H9 (cell line): ENCODE measurements around the gene GDPGP1. TPM values are rescaled to one million over a fixed set of nuclear protein-coding genes. Genes with fewer than 3 reads are reported as not detected.

ENCODE experiments used
- DNase-seq: peaks from one replicate; pipeline ENCODE4 v3.0.0-alpha.2; 2017
- H2AFZ ChIP-seq: one replicate; pipeline ENCODE4 v1.6.1; 2013; ENCODE audit warnings: mild to moderate bottlenecking, low read length, control low read depth, moderate library complexity
- H2AK5ac ChIP-seq: 2 replicates; pipeline ENCODE4 v1.6.1; 2013; ENCODE audit warnings: low read length, control low read depth, mixed read lengths; ENCODE audit not compliant: insufficient read length
- H2BK120ac ChIP-seq: one replicate; pipeline ENCODE4 v1.6.1; 2013; ENCODE audit warnings: low read depth, mild to moderate bottlenecking, low read length, control low read depth, inconsistent platforms; ENCODE audit not compliant: poor library complexity, severe bottlenecking
- H2BK12ac ChIP-seq: 2 replicates; pipeline ENCODE4 v1.6.1; 2013; ENCODE audit warnings: low read length, control low read depth, mixed read lengths, low read depth; ENCODE audit not compliant: insufficient read length
- H2BK15ac ChIP-seq: 2 replicates; pipeline ENCODE4 v1.6.1; 2013; ENCODE audit warnings: low read depth, low read length, control low read depth
- H2BK20ac ChIP-seq: one replicate; pipeline ENCODE4 v1.6.1; 2013; ENCODE audit warnings: low read depth, mild to moderate bottlenecking, low read length, control low read depth, inconsistent platforms; ENCODE audit not compliant: poor library complexity, severe bottlenecking
- H2BK5ac ChIP-seq: 2 replicates; pipeline ENCODE4 v1.6.1; 2013; ENCODE audit warnings: low read length, control low read depth, mixed read lengths; ENCODE audit not compliant: insufficient read length
- H3K14ac ChIP-seq: 2 replicates; pipeline ENCODE4 v1.6.1; 2013; ENCODE audit warnings: low read length, control low read depth; ENCODE audit not compliant: insufficient read depth
- H3K18ac ChIP-seq: 2 replicates; pipeline ENCODE4 v1.6.1; 2013; ENCODE audit warnings: low read depth, mild to moderate bottlenecking, mixed read lengths, low read length, control low read depth; ENCODE audit not compliant: insufficient read length
- H3K23ac ChIP-seq: 2 replicates; pipeline ENCODE4 v1.6.1; 2013; ENCODE audit warnings: low read length, control low read depth, mixed read lengths, low read depth; ENCODE audit not compliant: insufficient read length
- H3K23me2 ChIP-seq: 2 replicates; pipeline ENCODE4 v1.6.1; 2013; ENCODE audit warnings: low read depth, mild to moderate bottlenecking, mixed read lengths, low read length, control low read depth; ENCODE audit not compliant: insufficient read length, poor library complexity, severe bottlenecking
- H3K27ac ChIP-seq: 2 replicates; pipeline ENCODE4 v1.5.1; 2013; ENCODE audit warnings: low read length, control low read depth, mixed read lengths, low read depth; ENCODE audit not compliant: insufficient read length
- H3K27me3 ChIP-seq: 2 replicates; pipeline ENCODE4 v1.6.1; 2013; ENCODE audit warnings: low read length, control low read depth, inconsistent platforms; ENCODE audit not compliant: insufficient read depth
- H3K4ac ChIP-seq: 2 replicates; pipeline ENCODE4 v1.6.1; 2013; ENCODE audit warnings: low read depth, mild to moderate bottlenecking, control low read depth, inconsistent platforms, low read length, moderate library complexity
- H3K4me1 ChIP-seq: 2 replicates; pipeline ENCODE4 v1.6.1; 2013; ENCODE audit warnings: low read length, control low read depth, inconsistent platforms; ENCODE audit not compliant: insufficient read depth
- H3K4me2 ChIP-seq: 2 replicates; pipeline ENCODE4 v1.6.1; 2013; ENCODE audit warnings: low read length, control low read depth, mixed read lengths; ENCODE audit not compliant: insufficient read length, insufficient read depth
- H3K56ac ChIP-seq: 2 replicates; pipeline ENCODE4 v1.6.1; 2013; ENCODE audit warnings: low read depth, mild to moderate bottlenecking, mixed read lengths, low read length, control low read depth; ENCODE audit not compliant: insufficient read length
- H3K79me1 ChIP-seq: 2 replicates; pipeline ENCODE4 v1.6.1; 2013; ENCODE audit warnings: low read depth, mild to moderate bottlenecking, moderate library complexity, low read length, control low read depth, inconsistent platforms; ENCODE audit not compliant: insufficient read depth, poor library complexity, severe bottlenecking
- H3K79me2 ChIP-seq: 2 replicates; pipeline ENCODE4 v1.6.1; 2013; ENCODE audit warnings: low read length, control low read depth, inconsistent platforms; ENCODE audit not compliant: insufficient read depth
- H3K9ac ChIP-seq: 2 replicates; pipeline ENCODE4 v1.6.1; 2013; ENCODE audit warnings: low read length, control low read depth, mixed read lengths; ENCODE audit not compliant: insufficient read length; ENCODE audit errors: extremely low read depth
- H3K9me3 ChIP-seq: one replicate; pipeline ENCODE4 v1.6.1; 2013; ENCODE audit warnings: low read depth, low read length, inconsistent platforms; ENCODE audit not compliant: control insufficient read depth
- H3T11ph ChIP-seq: one replicate; pipeline ENCODE4 v1.6.1; 2013; ENCODE audit warnings: mild to moderate bottlenecking, low read length, control low read depth, inconsistent platforms
- H4K20me1 ChIP-seq: one replicate; pipeline ENCODE4 v1.6.1; 2013; ENCODE audit not compliant: control insufficient read depth, insufficient read length, insufficient read depth
- H4K5ac ChIP-seq: 2 replicates; pipeline ENCODE4 v1.6.1; 2013; ENCODE audit warnings: low read depth, mild to moderate bottlenecking, mixed read lengths, low read length, control low read depth; ENCODE audit not compliant: insufficient read length
- H4K8ac ChIP-seq: replicated peaks from 2 replicates; pipeline ENCODE4 v1.6.1; 2013; ENCODE audit warnings: low read length, control low read depth, mixed read lengths, low read depth; ENCODE audit not compliant: insufficient read length
- H4K91ac ChIP-seq: 2 replicates; pipeline ENCODE4 v1.6.1; 2013; ENCODE audit warnings: low read depth, mild to moderate bottlenecking, moderate library complexity, mixed read lengths, low read length, control low read depth; ENCODE audit not compliant: insufficient read length
- H3K27ac Mint-ChIP-seq, 3 experiments: 2 replicates in 2 of 3; 3 replicates in 1 of 3; pipeline ENCODE4 v1.8.0; 2020 to 2021; ENCODE audit warnings: mixed read lengths in 3 of 3, mild to moderate bottlenecking in 1 of 3, moderate library complexity in 1 of 3
- H3K27me3 Mint-ChIP-seq: 2 replicates; pipeline ENCODE4 v1.8.0; 2021; ENCODE audit warnings: low read depth, mild to moderate bottlenecking, moderate library complexity, mixed read lengths
- H3K36me3 Mint-ChIP-seq, 3 experiments: 2 replicates in 2 of 3; 3 replicates in 1 of 3; pipeline ENCODE4 v1.8.0; 2020 to 2021; ENCODE audit warnings: low read depth in 3 of 3, mixed read lengths in 3 of 3; ENCODE audit not compliant: insufficient read depth in 1 of 3
- H3K4me1 Mint-ChIP-seq, 2 experiments: 2 replicates each; pipeline ENCODE4 v1.8.0; 2020; ENCODE audit warnings: mixed read lengths in 2 of 2
- H3K4me3 Mint-ChIP-seq, 2 experiments: 2 replicates in 1 of 2; 3 replicates in 1 of 2; pipeline ENCODE4 v1.8.0; 2020 to 2021; ENCODE audit warnings: mild to moderate bottlenecking in 2 of 2, mixed read lengths in 2 of 2, moderate library complexity in 1 of 2
- H3K9me3 Mint-ChIP-seq, 2 experiments: 2 replicates in 1 of 2; 3 replicates in 1 of 2; pipeline ENCODE4 v1.8.0; 2020; ENCODE audit warnings: mild to moderate bottlenecking in 2 of 2, mixed read lengths in 2 of 2, moderate library complexity in 1 of 2
- CTCF ChIP-seq: fragments of 200-600 bp; sonication (generic); conservative IDR thresholded peaks from 3 replicates; pipeline ENCODE4 v1.8.0; 2021; ENCODE audit warnings: antibody characterized with exemption, mild to moderate bottlenecking
- WGBS: extraction: QIAGEN DNeasy Blood & Tissue Kit; methylation state at CpG from one replicate; pipeline ENCODE4 v1.1.7; 2013; ENCODE audit warnings: missing lambda C conversion rate, low lambda C conversion rate, mixed read lengths; ENCODE audit not compliant: insufficient read length; ENCODE audit errors: extremely low coverage; 5-methylcytosine and 5-hydroxymethylcytosine counted together
- total RNA-seq: library from RNA; stranded (reverse); gene quantifications from 2 replicates; pipeline ENCODE4 v1.2.1, GENCODE V29; 2021

The GDPGP1 gene
- total RNA-seq, 1 experiment from 2014 or later = 6.7 TPM

GRCh38 chr15:90261811-90262210 lies 27.8 kb downstream of the GDPGP1 start:
- no peak overlapping the region for H3K18ac ChIP-seq
- Mint-ChIP-seq H3K4me1 (peaks cover 12 to 17% of the 10 kb centered on the region in 2 experiments), H3K4me3 (no peak overlapping the region), H3K27me3 (no peaks in the 10 kb centered on the region; the same call in 1 of the 2 replicates), H3K9me3 (no peaks in the 10 kb centered on the region), H3K27ac (no peak overlapping the region), H3K36me3 (peaks cover 0 to 3% (median 3%) of the 10 kb centered on the region in 3 experiments; a peak in 3 of 7 replicates)
- H4K5ac ChIP-seq = no peak overlapping the region
- no peaks in the 10 kb centered on the region for H3K9me3 ChIP-seq
- no peak overlapping the region for H3K4me2 ChIP-seq
- no peak overlapping the region for H3K9ac ChIP-seq
- no peak overlapping the region for H2BK15ac ChIP-seq
- no peak overlapping the region for H3K27ac ChIP-seq
- H3K56ac ChIP-seq = no peak overlapping the region
- no peak overlapping the region for H2BK20ac ChIP-seq
- H2AFZ ChIP-seq = no peak overlapping the region
- H3K4ac ChIP-seq = no peak overlapping the region
- H3T11ph ChIP-seq = no peak overlapping the region
- H2BK12ac ChIP-seq = no peak overlapping the region
- TF ChIP-seq CTCF = no peak
- no peak overlapping the region for H4K8ac ChIP-seq
- H3K79me1 ChIP-seq = no peaks in the 10 kb centered on the region
- no peak overlapping the region for H2AK5ac ChIP-seq
- DNase-seq = no peak
- no peak overlapping the region for H3K23ac ChIP-seq
- H2BK5ac ChIP-seq = no peak overlapping the region
- no peak overlapping the region for H4K91ac ChIP-seq
- H4K20me1 ChIP-seq = no peaks in the 10 kb centered on the region
- H3K79me2 ChIP-seq = peaks cover 5% of the 10 kb centered on the region; the same call in 1 of the 2 replicates
- no peak overlapping the region for H3K14ac ChIP-seq
- WGBS = no CpG with 5 or more reads among the region's 5 CpGs
- H3K23me2 ChIP-seq = peaks cover 8% of the 10 kb centered on the region
- H3K27me3 ChIP-seq = no peaks in the 10 kb centered on the region; the same call in 1 of the 2 replicates
- H2BK120ac ChIP-seq = no peak overlapping the region
- no peaks in the 10 kb centered on the region for H3K4me1 ChIP-seq
